GM19239 (cell line): ENCODE measurements around the gene NPEPL1.
"Not testable (repeated sequence)": the region's sequence is repeated elsewhere in the genome, so short reads cannot be mapped to it uniquely, and the experiment has no call there.

Source experiments
- DNase-seq: peaks from one replicate; pipeline ENCODE4 v3.0.0; 2011; ENCODE audit warnings: low spot score; ENCODE audit not compliant: insufficient read length
- FAIRE-seq: peaks from 2 replicates; lab custom pipeline; 2011; peaks lifted over from hg19 to GRCh38; lab: Jason Lieb, UNC

NPEPL1 gene

DNA sequence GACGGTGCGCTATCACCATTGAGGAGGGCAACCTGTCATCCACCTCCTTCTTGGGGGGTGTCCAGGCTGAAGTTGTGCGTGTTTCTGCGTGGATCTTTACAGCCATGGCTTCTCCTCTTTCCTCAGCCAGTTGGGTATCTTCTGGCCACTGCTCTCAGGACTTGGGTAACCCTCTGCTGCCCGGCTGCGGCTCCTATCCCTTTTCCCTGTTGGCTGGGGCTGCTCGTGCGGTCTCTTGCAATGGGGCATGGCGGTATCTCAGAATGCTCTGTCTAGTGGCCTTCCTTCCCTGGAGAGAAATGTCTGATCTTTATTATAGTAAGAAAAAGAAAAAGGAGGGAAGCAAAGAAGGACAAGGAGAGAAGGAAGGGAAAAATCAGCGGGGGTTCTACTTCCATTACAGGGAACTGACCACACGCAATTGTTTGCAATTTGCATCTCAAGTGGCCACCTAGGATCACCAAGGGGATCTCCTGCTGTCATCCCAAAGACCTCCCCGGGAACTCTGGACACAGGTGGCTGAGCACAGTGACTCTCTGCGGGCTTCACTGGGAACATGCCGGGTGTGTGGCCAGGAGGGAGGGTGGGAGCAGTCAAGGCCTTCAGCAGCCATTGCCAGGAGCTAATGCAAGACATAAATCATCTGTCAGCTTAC lies 60.8 kb downstream of the NPEPL1 start:
- FAIRE-seq: no peak
- no peak for DNase-seq

DNA sequence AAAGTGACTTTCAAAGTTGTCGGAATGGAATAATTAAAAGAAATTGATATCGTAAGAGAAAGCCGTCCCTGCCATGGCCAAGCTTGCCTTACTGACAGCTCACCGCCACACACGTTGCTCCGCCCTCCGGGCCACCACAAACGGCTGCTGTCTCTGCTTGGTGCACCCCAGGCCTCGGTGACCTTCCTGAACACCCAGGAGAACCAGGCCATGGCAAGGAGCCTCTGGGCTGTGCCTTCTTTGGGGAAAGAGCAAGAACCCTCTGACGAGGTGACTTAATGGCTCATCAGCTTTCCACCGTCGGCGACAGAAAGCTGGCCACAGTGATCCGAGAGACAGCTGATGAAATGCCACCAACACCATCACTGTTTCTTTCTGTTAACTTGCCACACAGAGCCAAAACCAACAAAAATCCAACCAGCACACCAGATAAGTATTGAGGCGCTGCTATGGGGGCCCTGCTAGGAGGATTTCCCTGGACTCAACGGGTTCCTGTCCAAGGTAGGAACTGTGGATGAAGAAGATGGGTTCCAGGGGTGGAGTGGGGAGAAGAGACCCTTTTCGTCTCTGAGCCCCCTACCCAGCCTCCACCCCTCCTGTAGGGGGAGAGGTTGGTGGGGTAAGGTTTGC lies 61.4 kb downstream of the NPEPL1 start:
- no peak for FAIRE-seq
- no peak for DNase-seq

DNA sequence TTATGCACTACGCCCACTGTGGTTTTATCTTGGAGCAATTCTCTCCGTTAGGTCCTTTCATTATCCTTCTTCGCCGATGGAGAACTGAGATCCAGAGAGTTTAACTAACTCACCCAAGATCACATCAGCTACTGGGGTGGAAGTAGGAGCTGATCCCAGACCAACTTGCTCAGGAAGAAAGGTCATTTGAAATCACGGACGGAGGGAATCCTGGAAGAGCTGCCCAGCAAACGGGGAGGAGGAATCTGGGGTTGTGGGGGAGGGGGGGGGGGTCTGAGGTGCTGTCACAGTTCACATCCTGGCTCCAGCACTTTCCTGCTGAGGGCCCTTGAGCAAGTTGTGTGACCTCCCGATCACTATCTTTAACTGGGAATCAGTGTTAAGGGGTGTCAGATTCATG lies 62.0 kb downstream of the NPEPL1 start:
- DNase-seq (no peak), FAIRE-seq (no peak)

GRCh38 chr20:58755062-58755697 lies 62.6 kb downstream of the NPEPL1 start:
- no peak for FAIRE-seq
- DNase-seq: no peak

DNA sequence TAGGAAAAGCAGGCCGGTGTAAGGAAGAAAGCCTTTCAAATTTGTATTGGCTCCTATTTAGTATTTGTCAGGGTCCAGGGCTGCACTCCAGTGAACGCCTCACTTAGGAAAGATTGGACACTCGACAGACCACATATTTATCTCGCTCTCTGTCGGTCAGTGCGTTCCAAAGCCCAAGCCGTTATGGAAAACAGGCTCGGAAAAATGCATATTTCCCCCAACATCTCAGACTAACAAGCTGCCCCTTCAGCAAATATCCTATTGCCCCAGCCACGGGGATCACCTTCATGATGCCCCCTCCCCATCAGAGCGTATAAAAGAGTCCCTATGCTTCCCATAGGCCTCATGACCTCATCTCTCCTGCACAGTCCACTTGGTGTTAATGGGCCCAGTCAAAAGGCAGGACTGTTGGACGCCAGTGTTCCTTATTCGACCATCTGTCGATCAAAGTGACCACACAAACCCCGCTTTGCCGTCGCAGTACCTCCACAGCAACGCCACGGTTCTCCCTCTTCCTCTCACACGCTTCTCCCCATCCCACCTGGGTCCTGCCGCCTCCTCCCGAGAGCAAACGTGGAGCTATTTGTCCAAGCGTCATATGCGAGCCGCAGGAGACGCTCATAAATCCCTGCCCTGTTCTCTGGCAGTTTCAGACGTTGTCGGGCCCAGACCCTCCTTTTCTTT lies 63.3 kb downstream of the NPEPL1 start:
- FAIRE-seq (no peak), DNase-seq (no peak)

DNA sequence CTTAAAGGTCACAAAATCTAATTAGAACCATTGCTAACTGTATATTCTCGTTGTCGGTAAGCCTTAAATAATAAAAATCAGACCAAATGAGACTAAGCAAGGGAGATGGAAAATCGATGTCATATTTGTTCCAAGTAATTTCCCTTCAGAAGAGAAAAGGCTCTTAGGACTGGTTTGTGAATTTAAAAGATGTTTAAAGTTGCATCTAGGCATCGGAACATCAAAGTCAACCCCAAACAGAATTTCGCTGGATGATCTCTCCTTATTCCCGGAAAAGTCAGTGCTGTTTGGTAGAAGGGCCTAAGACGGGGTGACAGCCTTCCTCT lies 63.8 kb downstream of the NPEPL1 start:
- no peak for FAIRE-seq
- DNase-seq: no peak

DNA sequence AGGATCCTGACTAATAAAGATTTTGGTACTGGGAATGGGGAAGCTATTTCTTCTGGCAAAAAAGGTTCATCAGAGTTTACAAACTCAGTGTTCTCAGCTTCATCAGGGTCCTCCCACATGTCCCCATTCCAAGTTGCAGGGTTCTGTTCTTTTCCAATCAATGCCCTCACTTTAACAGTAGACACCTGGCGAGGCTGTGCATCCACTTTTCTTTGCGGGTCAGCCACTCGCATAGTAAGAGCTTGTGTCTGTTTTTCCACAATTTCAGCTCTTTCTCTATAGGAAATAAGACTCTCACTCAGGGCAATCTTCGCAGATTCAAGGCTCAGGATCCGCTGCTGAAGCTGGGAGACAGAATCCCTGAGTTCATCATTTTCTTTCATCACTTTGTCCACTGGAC lies 65.0 kb downstream of the NPEPL1 start:
- DNase-seq, FAIRE-seq: not testable (repeated sequence)

- DNase-seq: no peak
- no peak for FAIRE-seq
These were observed 67.3 kb downstream of the NPEPL1 start for GRCh38 chr20:58759947-58760346.

GRCh38 chr20:58760856-58761255 lies 68.3 kb downstream of the NPEPL1 start:
- no peak for FAIRE-seq

GRCh38 chr20:58762120-58762519 lies 69.5 kb downstream of the NPEPL1 start:
- FAIRE-seq (no peak), DNase-seq (no peak)

More at GRCh38 chr20:58760856-58761255, 68.3 kb downstream of the NPEPL1 start:
- no peak for DNase-seq

DNA sequence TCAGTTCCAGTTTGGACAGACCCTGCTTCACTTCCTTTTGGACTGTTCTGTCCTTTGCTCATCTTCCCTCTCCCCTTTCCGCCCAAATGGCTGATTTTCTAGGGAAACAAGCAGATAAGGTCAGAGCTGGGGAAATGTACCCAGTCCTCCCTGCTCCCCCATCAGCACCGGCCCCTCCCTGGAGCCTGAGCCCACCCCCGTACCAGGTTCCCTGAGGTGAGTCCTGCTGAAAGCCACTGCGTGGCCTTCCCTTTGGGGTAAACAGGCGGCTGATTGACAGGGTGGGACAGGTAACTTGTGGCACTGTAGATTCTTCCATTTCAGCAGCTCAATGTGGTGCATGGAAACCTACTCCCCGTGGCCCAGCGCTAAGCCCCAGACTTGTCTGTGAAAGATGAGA lies 70.5 kb downstream of the NPEPL1 start:
- FAIRE-seq: no peak
- no peak for DNase-seq
